Measurements from ENCODE around the gene MYBPC3.

MYBPC3 gene

GRCh38 chr11:47383071-47383470 is 30.6 kb upstream of the MYBPC3 start:
- DNase-seq, result no peak

GRCh38 chr11:47380078-47380477 is 27.6 kb upstream of the MYBPC3 start:
- DNase-seq, result no peak

DNA sequence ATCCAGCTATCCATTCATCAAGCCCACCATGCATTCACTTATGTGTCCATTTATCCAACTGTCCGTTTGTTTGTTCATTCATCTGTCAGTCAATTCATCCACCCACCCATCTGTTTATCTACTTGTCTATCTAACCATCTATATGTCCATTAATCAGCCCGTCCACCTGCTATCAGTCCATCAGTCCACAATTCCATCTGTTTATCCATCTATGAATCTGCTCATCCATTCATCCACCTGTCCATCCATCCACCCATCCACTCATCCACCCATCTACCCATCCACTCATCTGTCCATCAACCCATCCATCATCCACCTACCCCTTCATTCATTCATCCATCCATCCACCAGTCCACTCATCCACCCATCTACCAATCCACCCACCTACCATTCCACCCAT is 26.8 kb upstream of the MYBPC3 start:
- DNase-seq, result no peak

DNA sequence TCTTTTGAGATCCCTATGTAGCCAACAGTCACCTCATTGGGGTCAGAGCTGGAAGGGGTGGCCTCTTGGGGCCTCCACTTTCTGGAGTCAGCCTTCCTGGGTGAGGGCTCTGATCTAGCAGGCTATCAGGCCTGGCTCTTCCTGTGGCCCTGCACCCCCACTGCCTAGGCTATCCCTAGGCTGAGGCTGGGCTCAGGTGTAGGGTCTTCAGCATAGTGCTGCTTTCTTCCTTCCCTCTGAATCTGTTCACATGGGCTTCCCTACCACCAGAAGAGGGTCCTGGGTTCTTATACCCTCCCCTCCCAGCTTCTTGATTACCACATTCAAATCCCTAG is 26.3 kb upstream of the MYBPC3 start:
- no peak for DNase-seq

DNA sequence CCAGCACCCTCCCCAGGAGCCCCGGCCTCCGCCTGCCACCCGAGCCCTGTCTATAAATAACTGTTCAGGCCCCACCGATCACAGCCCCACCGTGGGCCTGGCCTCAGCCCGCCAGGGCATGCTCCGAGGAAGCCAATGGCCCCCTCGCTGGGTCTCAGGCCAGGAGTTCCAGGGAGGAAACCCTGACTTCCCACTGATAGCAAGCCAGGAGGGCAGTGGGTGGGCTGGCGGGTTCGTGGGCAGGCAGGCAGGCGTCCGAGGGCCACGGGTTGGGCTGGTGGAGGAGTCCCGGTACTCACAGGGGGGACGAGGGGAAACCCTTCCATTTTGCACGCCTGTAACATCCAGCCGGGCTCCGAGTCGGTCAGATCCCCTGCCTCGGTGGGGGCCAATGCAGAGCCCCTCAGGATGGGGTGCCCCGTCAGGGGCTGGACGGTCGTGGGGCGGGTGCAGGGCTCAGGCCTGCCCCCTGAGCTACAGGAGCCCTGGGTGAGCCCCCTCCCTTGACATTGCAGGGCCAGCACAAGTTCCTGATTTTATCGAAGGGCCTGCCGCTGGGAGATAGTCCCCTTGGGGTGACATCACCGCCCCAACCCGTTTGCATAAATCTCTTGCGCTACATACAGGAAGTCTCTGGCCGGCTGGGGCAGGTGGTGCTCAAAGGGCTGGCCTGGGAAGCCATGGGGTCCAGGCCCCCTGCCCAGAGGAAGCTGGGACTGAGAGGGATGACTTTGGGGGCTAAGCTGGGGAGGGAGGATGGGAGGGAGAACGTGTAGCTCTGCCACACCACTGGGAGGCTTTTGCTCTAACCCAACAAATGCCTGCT is 25.7 kb upstream of the MYBPC3 start, which contains the start of gene SPI1:
SPI1 (minus strand) TSS at position 538 of the 826 bp plus-strand sequence; CDS start at position 344, 194 bp downstream.
- peak; percentile 24 for DNase-seq

GRCh38 chr11:47377571-47378009 is 25.1 kb upstream of the MYBPC3 start:
- DNase-seq, result no peak

DNA sequence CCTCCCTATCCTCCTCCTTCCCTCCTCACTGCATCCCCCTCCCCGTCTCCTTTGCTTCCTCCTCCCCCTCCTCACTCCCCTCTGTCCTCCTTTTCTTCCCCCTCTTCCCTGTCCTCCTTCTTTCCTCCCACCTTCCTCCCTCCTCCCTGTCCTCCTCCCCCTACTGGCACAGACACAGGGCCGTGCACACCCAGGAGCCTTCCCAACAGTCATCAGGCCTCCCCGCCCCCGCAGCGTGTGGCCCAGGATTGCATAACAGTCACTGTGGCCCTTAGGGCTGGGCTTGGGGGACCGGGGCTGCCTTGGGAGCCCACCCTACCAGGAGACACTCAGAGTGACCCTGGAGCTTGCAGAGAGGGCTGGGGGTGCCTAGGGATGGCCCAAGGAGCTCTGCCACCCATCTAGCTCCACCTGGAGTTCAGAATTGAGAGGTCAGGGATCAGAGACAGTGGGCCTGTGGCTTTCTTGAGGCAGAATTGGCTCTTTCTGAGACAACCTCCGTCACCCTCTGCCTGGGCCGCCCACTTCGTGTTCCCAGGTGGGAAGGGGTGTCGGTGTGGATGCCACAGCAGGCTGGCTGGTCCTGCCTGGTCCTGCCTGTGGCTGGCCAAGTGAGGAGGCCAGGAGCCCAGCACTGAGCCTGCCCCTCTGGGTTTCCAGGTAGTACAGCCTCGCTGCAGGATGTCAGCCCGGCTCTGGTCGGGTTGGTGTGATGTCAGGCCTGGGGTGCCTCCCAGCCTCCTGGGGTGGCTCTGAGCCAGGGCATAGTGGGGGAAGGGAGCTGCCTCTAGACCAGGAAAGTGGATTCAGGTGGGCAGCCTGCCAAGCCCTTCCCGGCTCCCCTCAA is 24.2 kb upstream of the MYBPC3 start:
- no peak for DNase-seq

DNA sequence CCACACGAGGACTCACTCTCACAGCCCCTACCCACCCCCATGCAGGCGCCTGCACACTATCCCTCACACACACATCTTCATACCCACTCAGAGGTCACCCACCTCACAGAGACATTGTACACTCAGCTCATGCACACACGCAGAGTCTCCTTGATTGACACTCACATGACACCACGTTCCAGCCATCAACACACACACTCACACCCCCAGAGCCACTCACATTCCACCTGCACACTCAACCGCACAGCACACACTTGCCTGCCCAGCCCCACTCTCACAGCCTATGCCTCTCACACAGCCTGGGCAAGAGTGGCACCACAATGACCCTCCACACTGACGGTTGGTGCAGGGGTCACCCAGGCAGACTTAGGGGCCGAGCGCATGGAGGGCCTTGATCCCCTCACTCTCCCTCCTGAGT is 23.6 kb upstream of the MYBPC3 start:
- DNase-seq, result no peak

- DNase-seq, result no peak
Observed at GRCh38 chr11:47375546-47376085, 23.1 kb upstream of the MYBPC3 start.

- no peak for DNase-seq
Observed at GRCh38 chr11:47375020-47375419, 22.5 kb upstream of the MYBPC3 start.

DNA sequence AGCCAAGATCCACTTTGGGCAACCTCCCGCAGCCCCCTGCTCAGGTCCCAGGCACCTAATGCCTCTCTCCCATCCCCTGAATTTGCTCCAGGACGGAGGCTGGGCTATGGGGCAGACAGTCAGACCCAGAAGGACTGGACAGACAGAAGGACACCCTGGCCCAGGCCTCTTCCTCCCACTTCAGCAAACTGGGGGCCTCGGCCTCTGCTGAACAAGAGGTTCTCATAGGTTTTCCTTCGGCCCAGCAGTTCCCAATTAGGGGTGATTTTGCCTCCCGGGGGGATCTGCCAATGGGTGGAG is 22.2 kb upstream of the MYBPC3 start:
- no peak for DNase-seq

- peak; percentile 77 for DNase-seq
Observed at GRCh38 chr11:47373876-47374719, 21.6 kb upstream of the MYBPC3 start.

- no peak for DNase-seq
Observed at GRCh38 chr11:47372422-47372821, 19.9 kb upstream of the MYBPC3 start.

GRCh38 chr11:47369676-47370075 is 17.2 kb upstream of the MYBPC3 start:
- DNase-seq, result no peak

- no peak for DNase-seq
Observed at GRCh38 chr11:47366020-47366490, 13.6 kb upstream of the MYBPC3 start.

DNA sequence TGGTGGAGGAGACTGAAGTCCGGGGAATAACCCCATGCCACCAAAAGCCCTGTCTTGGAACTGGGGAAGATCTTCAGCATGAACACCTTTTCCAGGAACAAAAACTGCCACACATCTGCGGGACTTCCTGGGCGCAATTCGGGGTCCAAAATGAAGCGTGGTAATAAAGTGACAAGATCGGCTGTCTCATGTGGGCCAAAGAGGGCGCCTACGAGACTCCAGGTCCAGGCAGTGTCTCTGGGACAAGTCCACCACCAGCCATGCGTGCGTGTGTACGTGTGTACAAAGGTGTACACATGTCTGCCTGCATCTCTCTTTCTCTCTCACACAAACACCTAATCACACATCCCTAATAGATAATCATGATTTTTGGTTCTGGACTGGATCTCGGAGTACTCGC is 8.9 kb upstream of the MYBPC3 start:
- no peak for DNase-seq

GRCh38 chr11:47360341-47360740 is 7.8 kb upstream of the MYBPC3 start:
- no peak for DNase-seq

- no peak for DNase-seq
Observed at GRCh38 chr11:47359586-47359985, 7.1 kb upstream of the MYBPC3 start.

DNA sequence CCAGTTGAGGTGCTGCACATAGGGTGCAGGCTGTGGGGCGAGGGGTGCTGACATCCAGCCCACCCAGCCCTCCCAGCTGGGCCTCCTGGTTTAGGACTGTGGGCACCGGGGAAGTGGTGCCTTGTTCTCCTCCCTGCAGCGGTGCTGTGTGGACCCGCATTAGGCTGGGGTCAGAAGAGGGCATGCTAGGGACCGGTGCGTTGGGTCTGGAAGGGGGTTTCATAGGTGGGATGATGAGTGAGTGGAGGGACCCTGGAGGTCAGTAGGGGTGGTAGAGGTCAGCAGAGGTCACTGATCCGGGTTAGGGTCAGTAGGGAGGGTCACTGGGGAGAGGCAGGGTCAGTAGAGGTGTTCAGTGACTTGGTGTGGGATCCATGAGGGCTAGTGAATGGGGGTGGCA is 6.7 kb upstream of the MYBPC3 start:
- DNase-seq, result no peak

- DNase-seq, result no peak
Observed at GRCh38 chr11:47358731-47359051, 6.2 kb upstream of the MYBPC3 start.

GRCh38 chr11:47357985-47358730 is 5.7 kb upstream of the MYBPC3 start:
- no peak for DNase-seq

- no peak for DNase-seq
Observed at GRCh38 chr11:47356998-47357329, 4.5 kb upstream of the MYBPC3 start.
